HG02623 (cell line): ENCODE data around the gene SRPX.

Source experiments
- ATAC-seq: cut with Tn5 transposase; IDR thresholded peaks from one replicate; pipeline ENCODE4 v1.9.1; 2021; ENCODE audit warnings: moderate library complexity; ENCODE audit not compliant: unreplicated experiment

The SRPX gene

GRCh38 chrX:38142610-38143009 lies 78.1 kb downstream of the SRPX start:
- no peak for ATAC-seq

GRCh38 chrX:38138900-38139299 lies 81.8 kb downstream of the SRPX start:
- no peak for ATAC-seq

- no peak for ATAC-seq
Observed at GRCh38 chrX:38138157-38138891, 82.3 kb downstream of the SRPX start.

GRCh38 chrX:38129366-38129765 lies 91.3 kb downstream of the SRPX start:
- no peak for ATAC-seq

- ATAC-seq: no peak
Observed at GRCh38 chrX:38127961-38128360, 92.7 kb downstream of the SRPX start.

- no peak for ATAC-seq
Observed at GRCh38 chrX:38126179-38126578, 94.5 kb downstream of the SRPX start.

- no peak for ATAC-seq
Observed at GRCh38 chrX:38124000-38124399, 96.7 kb downstream of the SRPX start.

- ATAC-seq: no peak
Observed at GRCh38 chrX:38117485-38117884, 103.2 kb downstream of the SRPX start.

- no peak for ATAC-seq
Observed at GRCh38 chrX:38116706-38117105, 104.0 kb downstream of the SRPX start.

- ATAC-seq: peak; percentile 55
Observed at GRCh38 chrX:38112566-38112965, 108.1 kb downstream of the SRPX start.

GRCh38 chrX:38111196-38111595 lies 109.5 kb downstream of the SRPX start:
- no peak for ATAC-seq

- ATAC-seq: no peak
Observed at GRCh38 chrX:38110231-38110630, 110.4 kb downstream of the SRPX start.

- ATAC-seq: no peak
Observed at GRCh38 chrX:38109042-38109898, 111.4 kb downstream of the SRPX start.

GRCh38 chrX:38108364-38108763 lies 112.3 kb downstream of the SRPX start:
- no peak for ATAC-seq

- no peak for ATAC-seq
Observed at GRCh38 chrX:38106991-38107655, 113.5 kb downstream of the SRPX start.

GRCh38 chrX:38105216-38105725 lies 115.4 kb downstream of the SRPX start:
- ATAC-seq: no peak

GRCh38 chrX:38103857-38104812 lies 116.5 kb downstream of the SRPX start:
- peak; percentile 85 for ATAC-seq

- no peak for ATAC-seq
Observed at GRCh38 chrX:38102875-38103274, 117.8 kb downstream of the SRPX start.

GRCh38 chrX:38102240-38102639 lies 118.4 kb downstream of the SRPX start:
- ATAC-seq: no peak

GRCh38 chrX:38099688-38100087 lies 121.0 kb downstream of the SRPX start:
- ATAC-seq: no peak
